Neural cell (in vitro differentiated cells): ENCODE measurements around the gene NINJ1. TPM values are rescaled to one million over a fixed set of nuclear protein-coding genes. Genes with fewer than 3 reads are reported as not detected.

Experiments
- H2AFZ ChIP-seq: fragments of 200-600, 300-800 bp; sonication (generic), shearing (Covaris generic); 2 replicates; pipeline ENCODE4 v1.6.0; 2014; ENCODE audit warnings: low read depth, mild to moderate bottlenecking, antibody characterized with exemption, low read length, moderate library complexity
- H3F3A ChIP-seq: fragments of 200-600 bp; shearing (Covaris generic); 2 replicates; pipeline ENCODE4 v1.6.1; 2016; ENCODE audit warnings: mild to moderate bottlenecking, moderate library complexity, mixed read lengths, antibody characterized with exemption, low read length; ENCODE audit not compliant: insufficient read depth, poor library complexity, severe bottlenecking
- H3K27ac ChIP-seq: fragments of 200-600, 300-800 bp; sonication (generic), shearing (Covaris generic); 2 replicates; pipeline ENCODE4 v1.5.1; 2014; ENCODE audit warnings: mild to moderate bottlenecking, low read length, moderate library complexity
- H3K27me3 ChIP-seq: fragments of 300-800, 200-600 bp; sonication (generic), shearing (Covaris generic); 2 replicates; pipeline ENCODE4 v1.6.0; 2014; ENCODE audit warnings: mild to moderate bottlenecking, low read depth, low read length, moderate library complexity; ENCODE audit not compliant: insufficient read depth
- H3K36me3 ChIP-seq: fragments of 300-800, 200-600 bp; sonication (generic), shearing (Covaris generic); 2 replicates; pipeline ENCODE4 v1.5.1; 2014; ENCODE audit warnings: mild to moderate bottlenecking, antibody characterized with exemption, low read length, moderate library complexity; ENCODE audit not compliant: insufficient read depth
- H3K4me2 ChIP-seq: fragments of 300-800, 200-600 bp; sonication (generic), shearing (Covaris generic); 2 replicates; pipeline ENCODE4 v1.6.0; 2014; ENCODE audit warnings: mild to moderate bottlenecking, low read length
- H3K4me3 ChIP-seq: fragments of 300-800, 200-600 bp; sonication (generic), shearing (Covaris generic); 2 replicates; pipeline ENCODE4 v1.5.1; 2014; ENCODE audit warnings: mild to moderate bottlenecking, low read length, moderate library complexity
- H3K79me2 ChIP-seq: fragments of 200-600 bp; shearing (Covaris generic); replicated peaks from 2 replicates; pipeline ENCODE4 v1.6.0; 2014; ENCODE audit warnings: mild to moderate bottlenecking, low read length, moderate library complexity; ENCODE audit not compliant: insufficient read depth
- H3K9ac ChIP-seq: fragments of 300-800, 200-600 bp; sonication (generic), shearing (Covaris generic); 2 replicates; pipeline ENCODE4 v1.6.1; 2016; ENCODE audit warnings: mild to moderate bottlenecking, low read length, mixed read lengths
- H3K9me2 ChIP-seq: fragments of 200-600 bp; shearing (Covaris generic); 2 replicates; pipeline ENCODE4 v1.6.1; 2016; ENCODE audit warnings: mild to moderate bottlenecking, low read length, mixed read lengths; ENCODE audit not compliant: insufficient read depth
- H3K9me3 ChIP-seq: fragments of 200-600, 300-800 bp; sonication (generic), shearing (Covaris generic); 2 replicates; pipeline ENCODE4 v1.6.1; 2016; ENCODE audit warnings: mild to moderate bottlenecking, mixed run types, low read length, moderate library complexity, mixed read lengths
- H4K20me1 ChIP-seq: fragments of 200-600 bp; shearing (Covaris generic); 2 replicates; pipeline ENCODE4 v1.6.1; 2016; ENCODE audit warnings: mild to moderate bottlenecking, mixed run types; ENCODE audit not compliant: insufficient read depth
- CTCF ChIP-seq: fragments of 450-650 bp; IDR thresholded peaks from 2 replicates; pipeline ENCODE4 v1.5.1; 2014; ENCODE audit warnings: antibody characterized with exemption, mild to moderate bottlenecking, moderate library complexity; ENCODE audit not compliant: poor library complexity, severe bottlenecking
- EP300 ChIP-seq: fragments of 450-650 bp; conservative IDR thresholded peaks from 2 replicates; pipeline ENCODE4 v1.6.1; 2014; ENCODE audit warnings: antibody characterized with exemption, mild to moderate bottlenecking, moderate library complexity; ENCODE audit not compliant: poor library complexity, severe bottlenecking
- EZH2 ChIP-seq: fragments of 200-600, 300-800 bp; shearing (Covaris generic), sonication (generic); IDR thresholded peaks from 2 replicates; pipeline ENCODE4 v1.6.1; 2014; ENCODE audit warnings: antibody characterized with exemption, low read length, borderline replicate concordance, mild to moderate bottlenecking; ENCODE audit not compliant: insufficient read depth, poor library complexity, severe bottlenecking
- MXI1 ChIP-seq: fragments of 450-650 bp; conservative IDR thresholded peaks from 2 replicates; pipeline ENCODE4 v1.6.1; 2014; ENCODE audit warnings: antibody characterized with exemption, mild to moderate bottlenecking; ENCODE audit not compliant: poor library complexity, severe bottlenecking
- POLR2AphosphoS5 ChIP-seq: IDR thresholded peaks from 2 replicates; pipeline ENCODE4 v1.6.1; 2012
- RAD21 ChIP-seq: fragments of 450-650 bp; conservative IDR thresholded peaks from 2 replicates; pipeline ENCODE4 v1.6.1; 2014; ENCODE audit warnings: antibody characterized with exemption, mild to moderate bottlenecking, moderate library complexity
- REST ChIP-seq: IDR thresholded peaks from 2 replicates; pipeline ENCODE4 v1.6.1; 2012; ENCODE audit warnings: borderline replicate concordance
- SMC3 ChIP-seq: fragments of 450-650 bp; conservative IDR thresholded peaks from 2 replicates; pipeline ENCODE4 v1.6.1; 2014; ENCODE audit warnings: antibody characterized with exemption, mild to moderate bottlenecking, moderate library complexity; ENCODE audit not compliant: poor library complexity
- TAF1 ChIP-seq: IDR thresholded peaks from 2 replicates; pipeline ENCODE4 v1.6.1; 2012; ENCODE audit warnings: low read depth
- polyA plus RNA-seq: library from polyadenylated mRNA; depleted of rRNA; stranded (reverse); fragments of >200 nt; gene quantifications from 2 replicates; pipeline ENCODE4 v1.2.3, GENCODE V29; 2014

NINJ1 gene
- polyA plus RNA-seq, 1 donor from 2014 or later: 2.7 TPM

GRCh38 chr9:93072383-93072795, 61.7 kb downstream of the NINJ1 start:
- Histone ChIP-seq H3K27me3 (no peaks in the 10 kb centered on the region), H3K79me2 (no peaks in the 10 kb centered on the region), H3K9ac (no peak overlapping the region), H3K4me3 (no peak overlapping the region), H3K36me3 (no peaks in the 10 kb centered on the region), H3K27ac (no peak overlapping the region), H3K9me3 (no peaks in the 10 kb centered on the region), H3K4me2 (no peak overlapping the region), H3K9me2 (no peaks in the 10 kb centered on the region), H3F3A (no peaks in the 10 kb centered on the region), H4K20me1 (no peaks in the 10 kb centered on the region), H2AFZ (no peak overlapping the region)
- TF ChIP-seq CTCF (no peak), RAD21 (no peak), REST (no peak), POLR2AphosphoS5 (no peak), EZH2 (no peak), EP300 (no peak), MXI1 (no peak), TAF1 (no peak), SMC3 (no peak)

Other genes with a start within 250 kb of the NINJ1 start
- 8.3 and 9.3 TPM in 2 replicates for gene FGD3, start 186.7 kb downstream of the NINJ1 start, polyA plus RNA-seq
- not detected in 2 replicates for gene SUSD3, start 75.5 kb downstream of the NINJ1 start, polyA plus RNA-seq
- 56.0 and 66.7 TPM in 2 replicates for gene CARD19, start 38.0 kb downstream of the NINJ1 start, polyA plus RNA-seq
- gene WNK2, start 49.9 kb upstream of the NINJ1 start, polyA plus RNA-seq: 37.1 and 38.3 TPM in 2 replicates